ENCODE results near the gene ELOB.

The ELOB gene

DNA sequence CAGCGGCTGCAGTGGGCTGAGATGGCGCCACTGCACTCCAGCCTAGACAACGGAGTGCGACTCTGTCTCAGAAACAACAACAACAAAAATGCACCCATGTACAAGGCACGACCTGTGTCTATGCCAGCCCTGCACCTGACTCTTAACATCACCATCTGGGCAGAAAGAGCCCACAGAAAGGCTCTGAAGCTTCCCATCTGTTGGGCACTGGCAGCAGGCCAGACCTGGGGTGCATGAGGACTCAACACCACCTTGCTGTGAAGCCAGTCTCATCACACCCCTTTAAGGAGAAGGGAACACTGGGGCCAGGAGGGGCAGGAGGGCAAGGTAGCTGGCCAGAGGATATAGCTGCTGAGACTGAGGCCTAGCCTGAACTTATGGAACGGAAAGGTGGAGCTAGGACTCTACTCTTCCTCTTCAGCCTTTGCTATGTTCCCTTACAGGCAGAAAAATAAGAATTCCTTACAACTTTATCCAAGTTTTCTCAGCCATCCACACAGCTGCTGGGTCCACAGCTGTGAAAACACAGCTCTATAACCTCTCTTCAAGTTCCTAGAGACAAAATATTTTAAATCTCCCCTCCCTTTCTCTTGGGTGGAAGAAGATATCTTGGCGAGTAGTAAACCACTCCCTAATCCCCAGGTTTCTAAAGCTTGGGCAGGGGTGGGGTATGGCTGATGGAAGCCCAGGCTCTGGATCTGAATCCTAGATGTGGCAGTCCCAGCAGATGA, 2.8 kb downstream of the ELOB start:
- Histone ChIP-seq H3K9ac (ENCODE audit: low read depth, low read length, poor library complexity, severe bottlenecking) (no peak overlapping the region), H3K4me2 (ENCODE audit: low read depth, low read length, poor library complexity, severe bottlenecking) (no peak overlapping the region), H3K79me2 (ENCODE audit: insufficient read depth, low read length) (peaks cover 28% of the 10 kb centered on the region), H3K36me3 (ENCODE audit: insufficient read depth, low read length) (peaks cover 26% of the 10 kb centered on the region; the same call in 1 of the 2 replicates), H4K20me1 (ENCODE audit: insufficient read depth, low read length, poor library complexity, severe bottlenecking) (peaks cover 3% of the 10 kb centered on the region), H3K9me2 (replicated peaks; ENCODE audit: low read depth, low read length) (no peaks in the 10 kb centered on the region), H3K27me3 (ENCODE audit: insufficient read depth, low read length, poor library complexity, severe bottlenecking) (no peaks in the 10 kb centered on the region), H3K4me1 (ENCODE audit: insufficient read depth, low read length, poor library complexity, severe bottlenecking) (peaks cover 10% of the 10 kb centered on the region), H2AFZ (ENCODE audit: low read length) (no peak overlapping the region), H3K9me3 (ENCODE audit: insufficient read depth, low read depth, low read length) (no peaks in the 10 kb centered on the region), H3F3A (ENCODE audit: low read depth) (no peaks in the 10 kb centered on the region), H3K4me3 (ENCODE audit: low read length, poor library complexity, severe bottlenecking) (no peak overlapping the region)
- TF ChIP-seq, protein P1, sequence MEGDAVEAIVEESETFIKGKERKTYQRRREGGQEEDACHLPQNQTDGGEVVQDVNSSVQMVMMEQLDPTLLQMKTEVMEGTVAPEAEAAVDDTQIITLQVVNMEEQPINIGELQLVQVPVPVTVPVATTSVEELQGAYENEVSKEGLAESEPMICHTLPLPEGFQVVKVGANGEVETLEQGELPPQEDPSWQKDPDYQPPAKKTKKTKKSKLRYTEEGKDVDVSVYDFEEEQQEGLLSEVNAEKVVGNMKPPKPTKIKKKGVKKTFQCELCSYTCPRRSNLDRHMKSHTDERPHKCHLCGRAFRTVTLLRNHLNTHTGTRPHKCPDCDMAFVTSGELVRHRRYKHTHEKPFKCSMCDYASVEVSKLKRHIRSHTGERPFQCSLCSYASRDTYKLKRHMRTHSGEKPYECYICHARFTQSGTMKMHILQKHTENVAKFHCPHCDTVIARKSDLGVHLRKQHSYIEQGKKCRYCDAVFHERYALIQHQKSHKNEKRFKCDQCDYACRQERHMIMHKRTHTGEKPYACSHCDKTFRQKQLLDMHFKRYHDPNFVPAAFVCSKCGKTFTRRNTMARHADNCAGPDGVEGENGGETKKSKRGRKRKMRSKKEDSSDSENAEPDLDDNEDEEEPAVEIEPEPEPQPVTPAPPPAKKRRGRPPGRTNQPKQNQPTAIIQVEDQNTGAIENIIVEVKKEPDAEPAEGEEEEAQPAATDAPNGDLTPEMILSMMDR (conservative IDR thresholded peaks at IDR 0.05; ENCODE audit: low read length): no peak
- TF ChIP-seq EZH2phosphoT487 (IDR thresholded peaks at IDR 0.05; ENCODE audit: borderline replicate concordance): no peak

DNA sequence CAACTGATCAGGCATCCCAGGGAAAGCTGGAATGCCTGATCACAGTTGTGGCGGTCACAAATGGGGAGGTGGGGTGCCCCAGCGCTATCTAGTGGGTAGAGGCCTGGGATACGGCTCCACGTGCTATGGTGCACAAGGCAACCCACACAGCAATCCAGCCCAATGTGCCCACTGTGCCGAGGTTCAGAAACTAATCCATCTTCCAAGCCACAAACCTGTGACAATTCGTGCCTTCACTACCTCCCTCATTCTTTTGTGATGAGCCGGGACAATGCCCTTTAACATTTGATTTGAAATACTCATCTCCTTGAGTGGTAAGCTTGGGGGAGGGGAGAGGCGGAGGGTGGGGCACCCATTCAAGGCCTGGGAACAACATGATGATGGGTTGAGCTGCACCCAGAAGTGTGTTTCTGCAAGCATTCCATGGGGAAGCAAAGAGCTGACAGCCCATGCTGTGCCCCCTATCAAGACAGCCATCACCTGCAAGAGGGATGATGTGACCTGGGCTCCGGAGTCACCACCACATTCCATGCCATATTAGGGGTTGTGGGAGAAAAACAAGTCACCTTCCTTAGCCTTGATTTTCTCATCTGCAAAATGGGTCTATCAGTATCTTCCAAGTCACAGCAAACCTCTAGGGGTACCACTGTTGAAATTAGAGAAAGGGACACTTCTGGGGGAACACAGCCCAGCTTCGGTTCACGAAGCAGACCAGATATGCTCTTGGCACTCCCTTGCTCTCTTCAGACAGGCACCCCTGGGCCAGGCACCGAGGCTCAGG, 3.7 kb downstream of the ELOB start:
- Histone ChIP-seq H3K9ac (ENCODE audit: low read depth, low read length, poor library complexity, severe bottlenecking) (no peak overlapping the region), H3K27me3 (ENCODE audit: insufficient read depth, low read length, poor library complexity, severe bottlenecking) (no peaks in the 10 kb centered on the region), H3F3A (ENCODE audit: low read depth) (no peaks in the 10 kb centered on the region), H3K9me3 (ENCODE audit: insufficient read depth, low read depth, low read length) (no peaks in the 10 kb centered on the region), H3K79me2 (ENCODE audit: insufficient read depth, low read length) (peaks cover 23% of the 10 kb centered on the region), H3K36me3 (ENCODE audit: insufficient read depth, low read length) (peaks cover 31% of the 10 kb centered on the region; the same call in 1 of the 2 replicates), H4K20me1 (ENCODE audit: insufficient read depth, low read length, poor library complexity, severe bottlenecking) (peaks cover 8% of the 10 kb centered on the region), H3K9me2 (replicated peaks; ENCODE audit: low read depth, low read length) (no peaks in the 10 kb centered on the region), H2AFZ (ENCODE audit: low read length) (no peak overlapping the region), H3K4me3 (ENCODE audit: low read length, poor library complexity, severe bottlenecking) (no peak overlapping the region), H3K4me2 (ENCODE audit: low read depth, low read length, poor library complexity, severe bottlenecking) (no peak overlapping the region), H3K4me1 (ENCODE audit: insufficient read depth, low read length, poor library complexity, severe bottlenecking) (peaks cover 9% of the 10 kb centered on the region)
- TF ChIP-seq, protein P1 (conservative IDR thresholded peaks at IDR 0.05; ENCODE audit: low read length): no peak
- no peak for TF ChIP-seq EZH2phosphoT487 (IDR thresholded peaks at IDR 0.05; ENCODE audit: borderline replicate concordance)

DNA sequence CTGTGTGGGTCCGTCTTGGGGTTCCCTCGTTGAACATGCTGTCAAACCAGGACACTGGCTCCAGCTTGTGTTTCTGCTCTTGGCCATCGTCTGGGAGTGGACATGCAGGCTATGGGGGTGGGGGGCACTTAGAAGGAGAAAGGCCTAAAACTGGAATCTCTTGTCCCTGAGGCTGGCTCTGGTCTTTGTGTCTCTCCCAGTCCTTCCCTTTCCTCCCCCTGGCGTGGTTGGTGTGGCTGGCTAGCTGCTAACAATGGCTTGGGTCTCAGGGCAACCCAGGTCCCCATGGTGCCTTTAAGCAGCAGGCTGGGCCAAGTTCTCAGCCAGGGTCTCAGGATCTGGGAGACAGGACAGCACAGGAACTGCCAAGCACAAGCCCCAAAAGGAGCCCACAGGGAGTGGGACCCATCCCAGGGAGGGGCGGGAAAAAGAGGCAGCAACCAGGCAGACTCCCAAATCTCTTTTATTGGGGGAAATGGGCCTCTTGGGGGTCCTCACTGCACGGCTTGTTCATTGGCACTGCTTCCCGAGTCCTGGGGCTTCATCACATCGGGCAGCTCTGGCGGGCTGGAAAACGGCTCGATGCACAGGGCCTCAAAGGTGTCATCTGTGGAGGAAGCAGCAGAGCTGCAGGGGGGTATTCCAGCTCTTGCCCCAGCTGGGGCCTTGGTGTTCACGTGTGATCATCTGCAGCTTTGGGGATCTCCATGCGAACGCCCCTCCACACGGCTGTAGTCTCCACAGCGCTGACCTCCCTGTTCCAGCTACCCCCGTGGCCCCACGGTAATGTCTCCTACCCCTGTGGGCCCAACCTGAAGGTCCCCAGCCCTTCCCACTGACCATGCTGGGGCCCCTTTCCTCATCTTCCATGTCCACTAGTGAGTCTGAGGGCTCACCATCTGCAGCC, 5.3 kb downstream of the ELOB start:
- Histone ChIP-seq H3K4me1 (ENCODE audit: insufficient read depth, low read length, poor library complexity, severe bottlenecking) (peaks cover 6% of the 10 kb centered on the region), H3K9me3 (ENCODE audit: insufficient read depth, low read depth, low read length) (no peaks in the 10 kb centered on the region), H3K9me2 (replicated peaks; ENCODE audit: low read depth, low read length) (no peaks in the 10 kb centered on the region), H3K9ac (ENCODE audit: low read depth, low read length, poor library complexity, severe bottlenecking) (no peak overlapping the region), H3K4me2 (ENCODE audit: low read depth, low read length, poor library complexity, severe bottlenecking) (no peak overlapping the region), H3K79me2 (ENCODE audit: insufficient read depth, low read length) (peaks cover 23% of the 10 kb centered on the region), H3K36me3 (ENCODE audit: insufficient read depth, low read length) (peaks cover 47% of the 10 kb centered on the region; the same call in 1 of the 2 replicates), H3K27me3 (ENCODE audit: insufficient read depth, low read length, poor library complexity, severe bottlenecking) (no peaks in the 10 kb centered on the region), H3F3A (ENCODE audit: low read depth) (no peaks in the 10 kb centered on the region), H2AFZ (ENCODE audit: low read length) (no peak overlapping the region), H4K20me1 (ENCODE audit: insufficient read depth, low read length, poor library complexity, severe bottlenecking) (peaks cover 9% of the 10 kb centered on the region), H3K4me3 (ENCODE audit: low read length, poor library complexity, severe bottlenecking) (no peak overlapping the region)
- TF ChIP-seq EZH2phosphoT487 (IDR thresholded peaks at IDR 0.05; ENCODE audit: borderline replicate concordance): no peak
- TF ChIP-seq, protein P1 (conservative IDR thresholded peaks at IDR 0.05; ENCODE audit: low read length): no peak
